VCaP (cell line): ENCODE measurements around the gene C22orf31.

Source experiments
- H3K27ac ChIP-seq: fragments of 450-650 bp; 2 replicates; pipeline ENCODE4 v1.5.1; 2017
- CTCF ChIP-seq: fragments of 450-650 bp; conservative IDR thresholded peaks from 2 replicates; pipeline ENCODE4 v1.5.1; 2017; ENCODE audit warnings: mild to moderate bottlenecking, moderate library complexity

The C22orf31 gene

DNA sequence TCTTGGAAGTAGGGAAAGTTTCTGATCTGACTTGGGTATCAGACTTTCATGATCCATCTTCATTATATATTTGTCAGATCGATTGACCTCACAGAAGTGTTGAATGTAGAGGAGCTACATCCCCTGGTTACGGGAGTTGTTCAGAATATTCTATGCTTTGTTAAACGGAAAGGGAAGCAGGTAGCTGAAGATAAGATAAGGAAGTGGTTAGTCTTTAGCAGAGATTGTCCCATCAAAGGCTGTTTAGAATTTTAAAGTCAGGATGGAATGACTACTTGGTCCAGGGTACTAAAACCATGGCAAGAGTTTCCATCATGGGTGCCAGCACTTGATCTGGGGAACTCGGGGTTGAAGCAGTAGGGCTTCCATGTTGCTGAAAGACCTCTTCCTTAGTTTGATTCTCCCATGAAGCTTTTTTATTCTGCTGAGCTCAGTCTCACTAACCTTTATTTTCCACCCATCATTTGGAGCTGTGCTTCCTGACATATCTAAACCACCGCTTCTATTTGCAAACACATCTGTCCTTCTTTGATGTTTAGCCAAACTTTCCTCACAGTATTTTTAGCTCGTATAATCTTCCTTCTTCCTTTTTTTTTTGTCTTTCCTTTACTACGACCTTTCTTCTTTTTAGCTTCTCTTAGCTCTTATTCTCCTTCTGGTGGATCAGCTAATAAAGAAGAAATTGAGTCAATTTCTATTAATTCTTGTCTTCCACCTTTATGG lies 4.0 kb upstream of the C22orf31 start:
- H3K27ac ChIP-seq = no peak overlapping the region
- no peak for TF ChIP-seq CTCF

GRCh38 chr22:29062286-29062821 lies 723 bp upstream of the C22orf31 start:
- H3K27ac ChIP-seq = no peak overlapping the region
- no peak for TF ChIP-seq CTCF

DNA sequence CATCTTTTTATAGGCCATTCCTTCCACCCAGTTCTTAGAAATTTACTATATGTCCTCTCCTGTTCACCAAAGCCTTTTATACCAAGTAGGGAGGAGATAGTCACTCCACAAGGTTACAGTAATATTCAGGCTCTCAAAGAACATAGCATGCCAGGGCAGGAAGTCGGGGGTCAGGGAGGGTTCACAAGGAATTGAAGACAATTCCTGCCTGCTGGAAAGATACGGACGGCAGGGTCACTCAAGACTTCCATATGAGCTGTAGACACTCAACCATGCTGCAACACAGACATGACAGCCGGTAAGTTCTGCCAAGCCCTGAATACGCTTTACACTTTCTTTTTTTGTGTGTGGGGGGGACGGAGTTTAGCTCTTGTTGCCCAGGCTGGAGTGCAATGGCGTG lies 700 bp downstream of the C22orf31 start:
- H3K27ac ChIP-seq = no peak overlapping the region
- no peak for TF ChIP-seq CTCF

GRCh38 chr22:29060251-29060869 lies 1.3 kb downstream of the C22orf31 start:
- no peak for TF ChIP-seq CTCF
- no peak overlapping the region for H3K27ac ChIP-seq

DNA sequence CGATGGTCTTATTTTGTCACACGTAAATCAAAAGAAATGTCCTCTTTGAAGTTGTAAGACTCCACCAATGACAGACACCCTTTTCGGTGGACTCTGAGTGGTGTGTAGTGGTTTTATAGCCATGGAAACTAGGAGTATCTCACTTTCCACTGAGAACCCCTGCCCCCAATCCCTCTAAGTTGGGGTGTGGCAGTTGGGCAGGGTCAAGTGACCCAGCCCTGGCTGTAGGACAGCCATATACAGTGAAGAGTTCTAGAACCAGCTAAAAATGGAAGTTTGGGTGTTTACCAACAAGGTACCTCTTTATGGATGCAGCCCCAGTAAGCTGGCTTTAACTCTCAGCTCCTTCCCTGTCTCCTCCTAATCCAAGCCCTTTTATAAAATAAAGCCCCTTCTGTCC lies 5.2 kb downstream of the C22orf31 start:
- H3K27ac ChIP-seq = no peak overlapping the region
- no peak for TF ChIP-seq CTCF

DNA sequence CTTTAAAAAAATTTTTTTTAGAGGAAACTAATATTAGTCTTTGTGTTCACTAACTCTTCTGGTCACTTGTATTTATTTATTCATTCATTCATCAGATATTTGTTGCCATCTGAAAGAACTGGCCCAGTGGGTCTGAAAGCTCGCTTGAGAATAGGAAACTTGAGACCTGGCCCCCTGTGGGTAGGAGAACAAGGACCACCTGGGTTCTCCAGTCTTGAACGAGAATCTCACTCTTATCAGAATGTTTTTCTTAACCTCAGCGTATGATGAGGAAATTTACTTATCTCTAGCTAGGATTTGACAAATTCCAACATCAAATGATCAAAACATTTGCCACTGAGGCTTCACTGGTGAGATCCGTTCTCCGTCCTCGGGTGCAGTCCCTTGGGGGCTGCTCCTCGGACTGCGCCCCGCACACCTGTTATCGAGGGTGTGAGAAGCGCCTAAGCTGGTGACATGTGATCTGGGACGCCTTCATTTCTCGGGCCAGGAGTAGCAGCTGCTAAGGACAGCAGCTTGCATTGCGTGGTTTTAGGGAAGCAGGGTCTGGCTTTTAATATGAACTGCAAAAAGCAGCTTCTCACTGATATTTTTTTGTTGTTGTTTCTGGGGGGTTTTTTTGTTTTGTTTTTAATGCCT lies 6.3 kb downstream of the C22orf31 start:
- TF ChIP-seq CTCF = no peak
- no peak overlapping the region for H3K27ac ChIP-seq

- TF ChIP-seq CTCF = no peak
- no peak overlapping the region for H3K27ac ChIP-seq
Measured at GRCh38 chr22:29054251-29054767, 7.3 kb downstream of the C22orf31 start.
